Memory B cell (primary cell): ENCODE results near the gene HPGD.

Source experiments
- ATAC-seq: fragments of 150-1000 bp; cut with Tn5 transposase; 2 replicates; pipeline ENCODE4 v1.10.0; 2021; ENCODE audit warnings: low read depth, mild to moderate bottlenecking, moderate library complexity
- DNase-seq, 2 donors: peaks; one replicate each; pipeline ENCODE4 v3.0.0; 2022; ENCODE audit warnings: low spot score in 2 of 2
- H3K27ac Mint-ChIP-seq: one replicate; pipeline ENCODE4 v1.8.0; 2022; ENCODE audit warnings: mild to moderate bottlenecking, moderate library complexity, mixed read lengths
- H3K27me3 Mint-ChIP-seq: one replicate; pipeline ENCODE4 v1.8.0; 2022; ENCODE audit warnings: mixed read lengths
- H3K36me3 Mint-ChIP-seq: one replicate; pipeline ENCODE4 v1.8.0; 2022; ENCODE audit warnings: mild to moderate bottlenecking, mixed read lengths
- H3K4me1 Mint-ChIP-seq: one replicate; pipeline ENCODE4 v1.8.0; 2022; ENCODE audit warnings: mixed read lengths
- H3K4me3 Mint-ChIP-seq: one replicate; pipeline ENCODE4 v1.8.0; 2022; ENCODE audit warnings: mild to moderate bottlenecking, moderate library complexity, mixed read lengths
- H3K9me3 Mint-ChIP-seq: one replicate; pipeline ENCODE4 v1.8.0; 2022; ENCODE audit warnings: mixed read lengths

HPGD gene

DNA sequence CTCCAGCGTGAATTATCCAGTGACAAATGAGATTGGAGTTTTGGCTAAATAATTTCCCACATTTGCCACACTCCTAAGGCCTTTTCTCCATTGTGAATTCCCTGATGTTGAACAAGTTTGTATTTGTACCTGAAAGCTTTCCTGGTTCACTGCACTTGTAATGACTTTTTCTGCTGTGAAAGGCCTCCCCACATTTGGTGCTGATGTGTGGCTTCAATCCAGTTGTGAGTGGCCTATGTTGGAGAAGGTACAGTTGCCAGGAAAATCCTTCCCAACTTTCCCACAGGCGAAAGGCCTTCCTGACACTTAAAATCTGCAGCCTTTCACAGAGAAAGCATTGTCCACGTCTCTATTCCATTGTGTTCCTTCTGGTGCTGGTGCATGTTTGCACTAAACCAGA lies 17.3 kb upstream of the HPGD start:
- Mint-ChIP-seq H3K4me3 (no peak overlapping the region), H3K27me3 (no peaks in the 10 kb centered on the region), H3K9me3 (peaks cover 2% of the 10 kb centered on the region), H3K36me3 (no peaks in the 10 kb centered on the region), H3K27ac (no peak overlapping the region), H3K4me1 (no peaks in the 10 kb centered on the region)
- no peak for ATAC-seq
- no peak for DNase-seq

GRCh38 chr4:174538876-174539250 lies 16.6 kb upstream of the HPGD start:
- Mint-ChIP-seq H3K4me1 (no peaks in the 10 kb centered on the region), H3K36me3 (no peaks in the 10 kb centered on the region), H3K4me3 (no peak overlapping the region), H3K9me3 (no peaks in the 10 kb centered on the region), H3K27ac (no peak overlapping the region), H3K27me3 (no peaks in the 10 kb centered on the region)
- no peak for ATAC-seq
- no peak for DNase-seq

- Mint-ChIP-seq H3K4me3 (no peak overlapping the region), H3K27ac (no peak overlapping the region), H3K4me1 (no peaks in the 10 kb centered on the region), H3K9me3 (no peaks in the 10 kb centered on the region), H3K36me3 (no peaks in the 10 kb centered on the region), H3K27me3 (no peaks in the 10 kb centered on the region)
- DNase-seq (no peak), ATAC-seq (no peak)
Observed at GRCh38 chr4:174538123-174538875, 16.0 kb upstream of the HPGD start.

GRCh38 chr4:174537634-174538033 lies 15.3 kb upstream of the HPGD start:
- Mint-ChIP-seq H3K27me3 (no peaks in the 10 kb centered on the region), H3K9me3 (no peaks in the 10 kb centered on the region), H3K4me1 (no peaks in the 10 kb centered on the region), H3K27ac (no peak overlapping the region), H3K4me3 (no peak overlapping the region), H3K36me3 (no peaks in the 10 kb centered on the region)
- DNase-seq (no peak), ATAC-seq (no peak)

GRCh38 chr4:174534461-174534860 lies 12.2 kb upstream of the HPGD start:
- no peak overlapping the region for H3K27ac Mint-ChIP-seq
- peaks cover 2% of the 10 kb centered on the region for H3K27me3 Mint-ChIP-seq
- DNase-seq (no peak), ATAC-seq (no peak)
- no peak overlapping the region for H3K4me3 Mint-ChIP-seq
- H3K4me1 Mint-ChIP-seq = peaks cover 4% of the 10 kb centered on the region
- H3K9me3 Mint-ChIP-seq = peaks cover 2% of the 10 kb centered on the region
- H3K36me3 Mint-ChIP-seq = no peaks in the 10 kb centered on the region

GRCh38 chr4:174532445-174532844 lies 10.2 kb upstream of the HPGD start:
- Mint-ChIP-seq H3K36me3 (no peaks in the 10 kb centered on the region), H3K27me3 (peaks cover 4% of the 10 kb centered on the region), H3K4me1 (peaks cover 6% of the 10 kb centered on the region), H3K4me3 (no peak overlapping the region), H3K9me3 (peaks cover 2% of the 10 kb centered on the region), H3K27ac (no peak overlapping the region)
- ATAC-seq (no peak), DNase-seq (no peak)

DNA sequence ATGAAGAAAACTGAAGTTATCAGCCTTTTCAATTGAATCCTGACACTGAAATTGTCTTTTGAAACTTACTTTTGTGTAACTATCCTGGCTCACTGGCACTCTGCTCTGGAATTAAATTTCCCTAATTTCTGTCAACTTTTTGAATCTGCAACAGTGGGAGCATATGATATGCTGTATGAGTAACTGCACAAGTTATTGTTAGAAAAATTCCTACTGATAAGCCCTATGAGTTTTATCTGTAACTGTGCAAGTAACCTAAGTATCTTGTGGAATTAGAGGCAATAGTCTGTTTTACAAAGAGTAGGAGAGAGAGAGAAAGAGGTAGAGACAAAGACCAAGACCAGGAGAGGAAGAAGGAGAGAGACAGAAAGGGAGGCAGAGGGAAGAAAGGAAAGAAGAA lies 9.2 kb upstream of the HPGD start:
- H3K27ac Mint-ChIP-seq = no peak overlapping the region
- peaks cover 2% of the 10 kb centered on the region for H3K9me3 Mint-ChIP-seq
- peaks cover 6% of the 10 kb centered on the region for H3K4me1 Mint-ChIP-seq
- H3K27me3 Mint-ChIP-seq = peaks cover 4% of the 10 kb centered on the region
- DNase-seq (no peak), ATAC-seq (no peak)
- H3K36me3 Mint-ChIP-seq = no peaks in the 10 kb centered on the region
- no peak overlapping the region for H3K4me3 Mint-ChIP-seq

DNA sequence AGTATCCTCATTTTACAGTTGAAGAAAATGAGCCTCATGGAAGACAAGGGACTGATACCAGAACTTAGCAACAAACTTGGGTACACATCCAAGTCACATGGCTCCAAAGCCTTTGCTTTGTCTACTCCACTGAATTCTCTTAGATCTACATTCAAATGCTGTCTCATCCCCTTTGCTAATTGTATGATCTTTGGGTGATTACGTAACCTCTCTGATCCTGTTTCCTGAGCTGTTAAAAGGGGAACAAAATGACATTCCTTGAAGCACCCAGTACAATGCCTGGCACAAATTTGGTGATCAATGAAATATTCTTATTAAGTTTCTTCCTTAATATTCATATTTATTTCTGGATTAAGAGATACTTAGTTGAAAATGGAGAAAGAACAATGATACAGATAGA lies 5.9 kb upstream of the HPGD start:
- no peak overlapping the region for H3K27ac Mint-ChIP-seq
- peaks cover 2% of the 10 kb centered on the region for H3K9me3 Mint-ChIP-seq
- H3K4me3 Mint-ChIP-seq = no peak overlapping the region
- no peak for DNase-seq
- ATAC-seq = no peak
- H3K36me3 Mint-ChIP-seq = no peaks in the 10 kb centered on the region
- H3K4me1 Mint-ChIP-seq = peaks cover 6% of the 10 kb centered on the region
- H3K27me3 Mint-ChIP-seq = peaks cover 18% of the 10 kb centered on the region

- no peak for ATAC-seq
- Mint-ChIP-seq H3K4me3 (no peak overlapping the region), H3K9me3 (peaks cover 2% of the 10 kb centered on the region), H3K36me3 (no peaks in the 10 kb centered on the region), H3K27ac (no peak overlapping the region), H3K27me3 (peaks cover 23% of the 10 kb centered on the region), H3K4me1 (peaks cover 12% of the 10 kb centered on the region)
- no peak for DNase-seq
Observed at GRCh38 chr4:174526731-174527130, 4.4 kb upstream of the HPGD start.

- Mint-ChIP-seq H3K27ac (no peak overlapping the region), H3K9me3 (peaks cover 2% of the 10 kb centered on the region), H3K4me1 (peaks cover 7% of the 10 kb centered on the region), H3K27me3 (peaks cover 23% of the 10 kb centered on the region), H3K4me3 (no peak overlapping the region), H3K36me3 (no peaks in the 10 kb centered on the region)
- ATAC-seq = no peak
- no peak for DNase-seq
Observed at GRCh38 chr4:174524242-174524641, 2.0 kb upstream of the HPGD start.

GRCh38 chr4:174523025-174523693 lies 871 bp upstream of the HPGD start:
- no peaks in the 10 kb centered on the region for H3K36me3 Mint-ChIP-seq
- H3K4me3 Mint-ChIP-seq = peak overlapping the region; percentile 84
- ATAC-seq (no peak), DNase-seq (no peak)
- H3K9me3 Mint-ChIP-seq = peaks cover 2% of the 10 kb centered on the region
- no peak overlapping the region for H3K27ac Mint-ChIP-seq
- peaks cover 21% of the 10 kb centered on the region for H3K27me3 Mint-ChIP-seq
- peaks cover 7% of the 10 kb centered on the region for H3K4me1 Mint-ChIP-seq

DNA sequence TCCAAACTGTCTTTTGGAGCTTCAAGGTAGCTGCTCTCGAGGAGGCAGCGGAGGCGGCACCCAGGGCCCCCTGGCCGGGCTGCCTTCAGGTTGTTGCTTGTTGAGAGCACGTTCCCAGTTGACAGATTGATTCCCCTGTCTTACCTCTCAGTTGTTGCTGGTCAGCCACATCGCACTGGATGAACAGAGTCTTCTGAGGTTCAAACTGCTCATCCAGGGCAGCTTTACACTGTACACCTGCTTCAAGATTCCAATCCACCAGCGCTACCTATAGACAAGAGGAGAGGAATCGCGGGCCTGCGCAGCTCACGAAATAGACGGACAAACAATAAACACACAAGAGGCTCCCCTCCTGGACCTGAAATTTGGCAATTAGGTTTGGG lies 497 bp downstream of the HPGD start:
- Mint-ChIP-seq H3K36me3 (no peaks in the 10 kb centered on the region), H3K27ac (no peak overlapping the region), H3K27me3 (peaks cover 21% of the 10 kb centered on the region), H3K4me3 (peak overlapping the region; percentile 71), H3K9me3 (peaks cover 2% of the 10 kb centered on the region), H3K4me1 (peaks cover 7% of the 10 kb centered on the region)
- no peak for DNase-seq
- ATAC-seq = peak; percentile 25

DNA sequence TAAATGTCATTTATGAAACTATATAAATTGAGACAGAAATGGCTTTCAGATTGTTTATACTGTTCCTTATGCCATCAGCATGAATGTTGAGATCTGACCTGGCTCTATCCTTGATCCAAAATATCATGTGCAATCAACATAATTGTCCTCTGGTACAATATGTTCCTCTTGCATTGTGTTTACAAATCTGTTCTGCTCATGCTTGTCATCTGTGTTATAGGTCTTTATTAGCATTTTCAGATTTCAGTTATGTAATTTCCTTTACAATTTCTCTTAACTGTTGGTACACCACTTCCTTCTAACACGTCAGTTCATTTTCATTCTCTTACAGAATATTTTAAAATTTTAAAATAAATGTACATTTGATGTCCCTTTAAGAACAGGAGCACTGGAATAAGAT lies 1.6 kb downstream of the HPGD start:
- ATAC-seq (no peak), DNase-seq (no peak)
- Mint-ChIP-seq H3K9me3 (peaks cover 2% of the 10 kb centered on the region), H3K36me3 (no peaks in the 10 kb centered on the region), H3K4me3 (no peak overlapping the region), H3K27me3 (peaks cover 21% of the 10 kb centered on the region), H3K27ac (no peak overlapping the region), H3K4me1 (peaks cover 7% of the 10 kb centered on the region)

DNA sequence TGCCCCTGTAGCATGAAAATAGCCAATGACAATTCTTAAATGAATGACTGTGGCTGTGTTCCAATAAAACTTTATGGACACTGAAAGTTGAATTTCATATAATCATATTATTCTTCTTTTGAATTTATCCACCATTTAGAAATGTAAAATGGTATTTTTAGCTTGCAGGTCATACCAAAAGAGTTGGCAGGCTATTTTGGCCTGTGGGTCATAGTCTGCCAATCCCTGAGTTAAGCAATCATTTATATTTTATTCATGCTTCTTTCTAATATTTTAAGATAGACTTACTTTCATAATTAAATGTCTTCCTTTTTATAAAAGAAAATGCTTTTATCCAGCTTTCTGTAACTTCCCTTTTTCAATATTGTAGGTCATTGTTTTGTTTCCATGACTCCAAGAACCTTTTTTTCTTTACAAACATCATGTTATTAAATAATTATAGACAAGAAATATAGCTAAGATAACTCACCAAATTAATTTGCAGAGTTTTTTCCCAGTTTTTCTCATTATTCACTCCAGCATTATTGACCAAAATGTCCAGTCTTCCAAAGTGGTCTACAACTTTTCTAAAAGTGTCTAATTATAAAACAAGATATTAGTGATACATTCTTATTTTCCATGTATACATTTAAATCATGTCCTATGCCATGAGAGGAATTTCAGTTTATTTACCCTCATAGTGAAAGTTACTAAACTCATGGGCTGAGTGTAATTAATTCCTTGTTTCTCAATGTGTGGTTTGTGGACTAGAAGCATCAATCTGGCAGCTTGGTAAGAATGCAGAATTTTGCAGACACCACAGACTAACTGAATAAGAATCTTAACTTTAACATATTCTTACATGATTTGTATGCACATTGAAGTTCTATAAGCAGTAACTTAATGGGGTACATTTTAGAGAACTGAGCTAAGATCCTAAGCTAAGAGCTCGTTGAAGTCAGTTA lies 4.5 kb downstream of the HPGD start:
- no peak for DNase-seq
- no peak for ATAC-seq
- no peak overlapping the region for H3K4me3 Mint-ChIP-seq

More for the DNA sequence above, 4.5 kb downstream of the HPGD start:
- Mint-ChIP-seq H3K27ac (no peak overlapping the region), H3K9me3 (peaks cover 2% of the 10 kb centered on the region), H3K36me3 (no peaks in the 10 kb centered on the region), H3K27me3 (peaks cover 5% of the 10 kb centered on the region), H3K4me1 (peaks cover 6% of the 10 kb centered on the region)
